Measurements from ENCODE around the gene USP40. TPM values are rescaled to one million over a fixed set of nuclear protein-coding genes. Genes with fewer than 3 reads are reported as not detected.

USP40 gene
- total and polyA plus RNA-seq, 10 of the 15 experiments (the other 5 are each of a cell fraction or from before 2014, with no cell fraction given) = 3.4 to 20.8 (median 15.2) TPM

DNA sequence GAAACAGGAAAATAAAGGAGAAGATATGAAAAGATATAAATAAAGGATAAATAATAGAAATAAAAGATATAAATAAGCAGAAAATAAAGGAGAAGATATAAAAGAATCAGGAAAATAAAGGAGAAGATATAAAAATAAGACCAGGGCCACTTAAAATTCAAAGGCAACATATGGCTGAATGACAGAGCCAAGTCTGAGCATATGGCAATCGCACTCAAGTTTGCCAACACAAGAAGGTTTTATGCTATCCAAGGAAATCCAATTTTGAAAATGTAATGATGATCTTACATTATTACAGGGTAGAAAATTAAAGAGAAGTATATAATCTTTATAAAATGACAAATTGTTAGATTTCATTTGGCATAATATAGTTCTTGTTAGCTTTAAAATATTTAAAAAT, 33.6 kb downstream of the USP40 start:
- CTCF ChIA-PET = no interaction called here
- intact Hi-C loops (cut with micrococcal nuclease; ENCODE audit: unreplicated experiment) = no loop called here
- H2AFZ ChIP-seq (ENCODE audit: control insufficient read depth, low read depth, low read length) = no peak overlapping the region
- H3K4me2 ChIP-seq (ENCODE audit: control insufficient read depth, insufficient read depth) = no peak overlapping the region
- H3K4me1 ChIP-seq (ENCODE audit: control insufficient read depth, insufficient read depth, low read length) = no peaks in the 10 kb centered on the region
- no peak for TF ChIP-seq IRF4 (IDR thresholded peaks at IDR 0.05; ENCODE audit: low read depth, low read length)
- no peak for TF ChIP-seq SMARCA5 (IDR thresholded peaks at IDR 0.05)
- TF ChIP-seq NFYA (IDR thresholded peaks at IDR 0.05; ENCODE audit: borderline replicate concordance, low read depth, low read length) = no peak
- no peaks in the 10 kb centered on the region for H4K20me1 ChIP-seq (ENCODE audit: control insufficient read depth, insufficient read depth)
- ATAC-seq = no peak
- no peak overlapping the region for H3K9ac ChIP-seq (ENCODE audit: control insufficient read depth, insufficient read depth, low read length)
- 93% methylated on average over 1 of the region's 1 CpG for WGBS (ENCODE audit: insufficient coverage, insufficient replicate concordance, low lambda C conversion rate, missing lambda C conversion rate)
- H3K27me3 ChIP-seq (replicated peaks in 1 of 2; ENCODE audit: control insufficient read depth in 2 of 2, insufficient read depth in 2 of 2, low read length in 1 of 2) = no peaks in the 10 kb centered on the region
- H3K79me2 ChIP-seq (ENCODE audit: control insufficient read depth, insufficient read depth, low read length) = no peaks in the 10 kb centered on the region
- H3K27ac ChIP-seq (ENCODE audit: control insufficient read depth, insufficient read depth) = no peak overlapping the region
- RAD21 ChIA-PET (ENCODE audit: unreplicated experiment) = no interaction called here
- H3K36me3 ChIP-seq (ENCODE audit: control insufficient read depth in 2 of 2, insufficient read depth in 2 of 2, low read length in 1 of 2) = peaks cover 0 to 3% of the 10 kb centered on the region in 2 experiments; a peak in 1 of 4 replicates
- BruUV-seq (replicated peaks) = no TSS peak
- SMC1A ChIA-PET (ENCODE audit: uncharacterized antibody, unreplicated experiment) = interaction anchor here (2.0 kb wide), 1 partner anchor 8 kb away, joined by 6 read pairs; no protein-coding TSS in a partner anchor
- POLR2A ChIA-PET = no interaction called here
- no peaks in the 10 kb centered on the region for H3K9me3 ChIP-seq (replicated peaks; ENCODE audit: control insufficient read depth, insufficient read depth, low read length)
- no peak for FAIRE-seq
- DNase-seq (ENCODE audit: low read depth, low spot score) = no peak
- H3K4me3 ChIP-seq = no peak overlapping the region
- in situ Hi-C loops (cut with MboI) = no loop called here

DNA sequence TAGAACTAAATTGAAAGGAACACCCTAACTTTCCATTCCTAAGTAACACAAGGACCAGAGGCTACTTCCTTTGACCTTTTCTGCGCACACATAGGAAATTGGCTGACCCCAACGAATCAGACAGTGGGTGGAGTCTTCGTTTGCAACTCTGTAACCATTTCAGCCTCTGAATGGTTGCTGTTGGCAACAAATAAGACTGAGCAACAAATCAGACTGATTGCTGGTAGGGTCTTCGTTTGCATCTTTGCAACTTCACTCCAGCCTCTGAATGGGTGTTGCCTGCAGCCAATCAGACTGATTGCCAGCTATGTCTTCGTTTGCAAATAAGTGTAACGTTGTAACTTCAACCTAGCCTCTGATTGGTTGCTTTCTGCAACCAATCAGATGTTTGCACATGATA, 34.6 kb downstream of the USP40 start:
- no peaks in the 10 kb centered on the region for H4K20me1 ChIP-seq (ENCODE audit: control insufficient read depth, insufficient read depth)
- H3K27me3 ChIP-seq (replicated peaks in 1 of 2; ENCODE audit: control insufficient read depth in 2 of 2, insufficient read depth in 2 of 2, low read length in 1 of 2) = no peaks in the 10 kb centered on the region
- no peaks in the 10 kb centered on the region for H3K4me1 ChIP-seq (ENCODE audit: control insufficient read depth, insufficient read depth, low read length)
- intact Hi-C loops (cut with micrococcal nuclease; ENCODE audit: unreplicated experiment) (no loop called here), in situ Hi-C loops (cut with MboI) (no loop called here)
- H3K4me2 ChIP-seq (ENCODE audit: control insufficient read depth, insufficient read depth) = no peak overlapping the region
- no peak overlapping the region for H3K9ac ChIP-seq (ENCODE audit: control insufficient read depth, insufficient read depth, low read length)
- ChIA-PET CTCF (interaction anchor here (1.5 kb wide), 1 partner anchor 10 kb away, joined by 4 read pairs; no protein-coding TSS in a partner anchor), RAD21 (ENCODE audit: unreplicated experiment) (no interaction called here), SMC1A (ENCODE audit: uncharacterized antibody, unreplicated experiment) (no interaction called here), POLR2A (no interaction called here)
- no peaks in the 10 kb centered on the region for H3K79me2 ChIP-seq (ENCODE audit: control insufficient read depth, insufficient read depth, low read length)
- WGBS (ENCODE audit: insufficient coverage, insufficient replicate concordance, low lambda C conversion rate, missing lambda C conversion rate) = 99% methylated on average over 6 of the region's 6 CpGs
- no TSS peak for BruUV-seq (replicated peaks)
- H3K4me3 ChIP-seq = no peak overlapping the region
- no peak overlapping the region for H3K27ac ChIP-seq (ENCODE audit: control insufficient read depth, insufficient read depth)
- no peak overlapping the region for H2AFZ ChIP-seq (ENCODE audit: control insufficient read depth, low read depth, low read length)
- FAIRE-seq = no peak
- H3K9me3 ChIP-seq (replicated peaks; ENCODE audit: control insufficient read depth, insufficient read depth, low read length) = no peaks in the 10 kb centered on the region
- no peak for ATAC-seq
- TF ChIP-seq BACH1 (IDR thresholded peaks at IDR 0.05; ENCODE audit: borderline replicate concordance) = no peak
- H3K36me3 ChIP-seq (ENCODE audit: control insufficient read depth in 2 of 2, insufficient read depth in 2 of 2, low read length in 1 of 2) = peaks cover 0 to 3% of the 10 kb centered on the region in 2 experiments; a peak in 1 of 4 replicates
- DNase-seq (ENCODE audit: low read depth, low spot score) = no peak

All from GM12878 (cell line).